ENCODE measurements around the gene ATXN7L3.

DNA sequence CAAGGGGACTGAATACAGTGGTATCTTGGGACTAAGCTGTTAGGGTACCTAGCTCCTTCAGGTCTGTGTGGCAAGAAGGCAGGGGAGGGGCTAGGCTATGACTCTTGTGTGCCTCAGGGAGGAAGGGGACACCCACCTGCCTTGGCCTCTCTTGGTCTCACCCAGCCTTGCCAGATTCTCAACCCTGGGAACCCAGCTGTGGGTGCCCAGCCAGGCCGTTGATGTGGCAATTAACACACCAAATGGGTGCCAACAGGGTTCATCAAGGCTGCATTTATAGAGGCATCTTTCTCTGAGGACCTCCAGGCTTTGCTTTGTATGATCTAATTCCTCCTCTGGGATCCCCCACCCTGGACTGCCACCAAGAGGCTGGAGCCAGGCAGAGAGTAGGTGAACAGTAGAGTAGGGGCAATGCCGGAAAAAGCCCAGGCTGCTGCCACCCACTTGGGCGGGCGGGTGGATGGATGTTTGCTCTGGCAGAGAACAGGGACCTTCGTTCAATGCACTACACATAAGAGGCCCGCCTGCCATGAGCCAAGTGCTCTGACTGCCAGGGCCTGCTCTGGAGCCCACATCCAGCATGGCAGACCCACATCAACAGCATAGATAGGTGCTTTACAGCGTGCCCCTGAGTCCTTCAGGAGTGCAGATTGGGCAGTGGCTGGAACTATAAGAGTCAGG is 32.4 kb downstream of the ATXN7L3 start:
- TF ChIP-seq BHLHE40 (IDR thresholded peaks at IDR 0.05; ENCODE audit: borderline replicate concordance) = no peak
- no peak for TF ChIP-seq SP1 (IDR thresholded peaks at IDR 0.05)
- TF ChIP-seq FOXM1 (IDR thresholded peaks at IDR 0.05; ENCODE audit: borderline replicate concordance) = no peak

Data from HEK293T (cell line).